EH (cell line): Measurements from ENCODE around the gene FAM193A.
"Not testable (repeated sequence)": the region's sequence is repeated elsewhere in the genome, so short reads cannot be mapped to it uniquely, and the experiment has no call there.

Source experiments
- DNase-seq: peaks from one replicate; pipeline ENCODE4 v3.0.0-alpha.2; 2015; ENCODE audit warnings: low read depth

Gene FAM193A

GRCh38 chr4:2695346-2696060 lies 159.1 kb downstream of the FAM193A start:
- DNase-seq: no peak

- DNase-seq: no peak
Measured at GRCh38 chr4:2696423-2696822, 160.0 kb downstream of the FAM193A start.

DNA sequence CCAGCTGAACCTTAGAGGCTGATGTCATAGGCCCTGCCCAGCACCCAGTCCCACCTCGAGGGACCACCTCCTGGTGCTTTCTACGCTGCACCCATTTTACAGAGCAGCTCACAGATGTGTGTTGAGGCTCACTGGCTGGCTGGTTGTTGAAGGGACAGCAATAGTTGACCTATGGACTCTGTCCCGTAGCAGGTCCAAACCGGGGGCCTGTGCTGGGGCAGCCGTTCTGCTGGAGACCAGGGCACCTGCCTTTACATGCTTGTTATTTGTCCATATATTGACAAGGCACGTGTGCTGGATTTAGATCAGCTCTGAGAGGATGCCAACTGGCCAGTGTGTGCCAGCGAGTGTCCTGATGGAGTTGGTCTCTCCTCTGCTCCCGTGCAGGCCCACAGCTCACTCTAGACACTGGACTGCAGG lies 161.6 kb downstream of the FAM193A start:
- DNase-seq: no peak

DNA sequence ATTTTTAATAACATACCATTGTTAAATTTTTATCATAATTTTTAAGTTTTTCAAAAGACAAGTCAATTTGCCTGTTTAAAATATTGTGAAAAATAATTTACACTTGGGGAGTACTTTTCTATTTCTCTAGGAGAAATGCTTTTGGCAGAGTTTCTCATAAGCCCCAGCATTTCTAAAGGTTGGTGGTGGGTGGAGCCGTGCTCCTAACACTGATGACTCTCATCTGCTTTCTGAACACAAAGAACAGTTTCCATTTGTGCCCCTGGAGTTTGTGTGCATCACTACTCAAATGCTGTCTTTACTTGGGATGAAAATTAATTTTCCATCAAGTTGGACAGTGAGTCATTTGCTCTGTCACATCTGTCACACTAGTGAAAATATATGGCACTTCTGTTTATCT lies 162.1 kb downstream of the FAM193A start:
- DNase-seq: no peak

DNA sequence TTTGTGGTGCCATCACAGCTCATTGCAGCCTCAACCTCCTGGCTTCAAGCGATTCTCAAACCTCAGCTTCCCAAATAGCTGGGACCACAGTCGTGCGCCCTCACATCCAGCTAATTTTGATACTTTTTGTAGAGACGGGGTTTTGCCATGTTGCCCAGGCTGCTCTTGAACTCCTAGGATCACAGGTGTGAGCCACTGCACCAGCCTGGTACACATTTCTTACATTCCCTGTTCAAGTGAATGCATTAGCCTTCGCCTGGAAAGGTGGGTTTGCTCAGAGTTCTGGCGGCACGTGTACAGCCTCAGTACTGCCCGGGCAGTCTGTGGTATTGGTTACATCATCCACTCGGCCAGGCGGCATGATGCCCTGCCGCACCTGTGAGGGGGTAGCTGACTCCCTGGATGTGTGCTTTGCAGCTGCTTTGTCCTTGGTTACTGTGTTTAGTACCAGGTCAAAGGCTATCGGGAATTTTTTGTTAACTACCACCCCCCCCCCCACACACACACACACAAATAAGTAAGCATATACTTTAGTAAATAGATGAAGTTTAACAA lies 162.6 kb downstream of the FAM193A start:
- DNase-seq: no peak

DNA sequence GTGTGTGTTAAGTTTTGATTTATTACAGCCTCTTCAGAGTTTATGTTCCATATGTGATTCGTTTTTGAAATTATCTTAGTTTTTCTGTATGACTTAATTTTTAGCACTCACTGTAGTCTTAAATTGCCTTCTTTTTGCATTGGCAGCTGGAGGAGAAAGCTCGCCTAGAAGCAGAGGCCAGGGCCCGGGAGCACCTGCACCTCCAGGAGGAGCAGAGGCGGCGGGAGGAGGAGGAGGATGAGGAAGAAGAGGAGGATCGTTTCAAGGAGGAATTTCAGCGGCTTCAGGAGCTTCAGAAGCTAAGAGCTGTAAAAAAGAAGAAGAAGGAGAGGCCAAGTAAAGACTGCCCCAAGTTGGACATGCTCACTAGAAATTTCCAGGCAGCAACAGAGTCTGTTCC lies 163.1 kb downstream of the FAM193A start:
- DNase-seq: no peak

GRCh38 chr4:2700031-2700430 lies 163.6 kb downstream of the FAM193A start:
- DNase-seq: no peak

DNA sequence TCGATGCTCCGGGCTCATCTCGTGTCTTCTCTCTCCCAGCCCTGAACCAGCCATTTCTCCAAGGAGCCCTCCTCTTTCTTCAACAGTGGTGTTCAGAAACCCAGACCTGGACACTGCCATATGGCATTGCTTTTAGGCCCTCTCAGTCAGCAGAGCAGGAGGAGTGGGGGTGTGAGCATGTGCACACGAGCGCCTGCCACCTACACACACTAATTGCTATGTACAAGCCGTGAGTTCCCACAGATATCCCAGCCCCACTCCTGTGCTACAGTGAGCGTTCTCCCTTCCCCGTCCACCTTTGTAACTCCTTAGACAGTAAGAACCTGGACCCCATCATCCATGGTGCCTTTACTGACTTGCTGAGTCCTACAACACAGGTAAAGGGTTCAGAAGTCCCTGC lies 165.9 kb downstream of the FAM193A start:
- DNase-seq: no peak

DNA sequence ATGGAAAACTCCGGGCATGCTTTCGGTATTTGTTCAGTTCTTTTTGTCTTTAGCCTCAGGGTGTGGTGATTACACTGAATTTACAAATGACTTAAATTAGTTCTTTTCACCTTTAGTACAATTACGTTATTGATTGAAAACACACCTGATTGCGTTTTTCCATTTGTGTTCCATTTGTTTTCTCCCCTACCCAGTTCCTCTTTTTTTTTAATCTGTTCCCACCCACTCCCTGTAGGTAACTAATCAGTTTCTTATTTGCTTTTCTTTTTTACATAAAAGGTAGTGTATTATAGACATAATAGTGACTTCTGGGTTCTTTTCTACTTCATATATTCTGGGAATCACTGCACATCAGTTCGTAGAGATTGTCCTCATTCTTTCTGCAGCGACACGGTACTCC lies 166.3 kb downstream of the FAM193A start:
- DNase-seq: no peak

- DNase-seq: peak; percentile 15
Measured at GRCh38 chr4:2712261-2712842, 175.9 kb downstream of the FAM193A start.

- no peak for DNase-seq
Measured at GRCh38 chr4:2713337-2713736, 176.9 kb downstream of the FAM193A start.

GRCh38 chr4:2714061-2714770 lies 177.8 kb downstream of the FAM193A start:
- peak; percentile 22 for DNase-seq

DNA sequence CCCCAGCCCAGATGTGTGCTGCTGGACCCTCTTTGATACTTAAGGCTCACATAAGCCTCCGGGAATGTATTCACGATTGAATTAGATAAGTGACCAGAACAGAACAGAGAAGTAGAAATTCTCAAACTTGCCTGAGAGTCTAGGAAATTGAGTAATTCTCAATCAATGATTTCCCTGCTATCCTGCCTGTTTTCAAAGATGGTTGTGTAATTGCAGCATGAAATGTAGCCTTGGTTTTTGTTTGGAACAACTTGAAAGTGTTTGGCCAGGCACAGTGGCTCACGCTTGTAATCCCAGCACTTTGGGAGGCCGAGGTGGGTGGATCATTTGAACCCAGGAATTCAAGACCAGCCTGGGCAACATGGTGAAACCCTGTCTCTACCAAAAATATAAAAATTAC lies 178.5 kb downstream of the FAM193A start:
- no peak for DNase-seq

- no peak for DNase-seq
Measured at GRCh38 chr4:2715426-2715825, 179.0 kb downstream of the FAM193A start.

GRCh38 chr4:2716236-2716635 lies 179.8 kb downstream of the FAM193A start:
- no peak for DNase-seq

- DNase-seq: no peak
Measured at GRCh38 chr4:2721586-2721985, 185.1 kb downstream of the FAM193A start.

- DNase-seq: peak; percentile 12
Measured at GRCh38 chr4:2722033-2722432, 185.6 kb downstream of the FAM193A start.

DNA sequence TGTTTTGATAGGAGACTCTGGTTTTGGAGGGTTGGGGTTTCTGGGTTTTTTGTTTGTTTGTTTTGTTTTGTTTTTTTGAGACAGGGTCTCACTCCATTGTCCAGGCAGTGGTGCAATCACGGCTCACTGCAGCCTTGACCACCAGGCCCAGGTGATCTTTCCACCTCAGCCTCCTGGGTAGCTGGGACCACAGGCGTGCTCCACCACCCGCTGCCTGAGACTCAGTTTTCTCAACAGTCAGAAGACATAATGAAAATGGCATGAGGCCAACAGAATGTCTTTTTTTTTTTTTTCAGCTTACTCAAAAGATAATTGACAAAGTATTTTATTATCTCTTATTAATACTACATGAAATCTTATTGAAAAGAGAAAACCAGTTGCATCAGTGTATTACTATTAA lies 187.3 kb downstream of the FAM193A start:
- DNase-seq: no peak

GRCh38 chr4:2725380-2725779 lies 188.9 kb downstream of the FAM193A start:
- DNase-seq: no peak

- not testable (repeated sequence) for DNase-seq
Measured at GRCh38 chr4:2726881-2727280, 190.4 kb downstream of the FAM193A start.

DNA sequence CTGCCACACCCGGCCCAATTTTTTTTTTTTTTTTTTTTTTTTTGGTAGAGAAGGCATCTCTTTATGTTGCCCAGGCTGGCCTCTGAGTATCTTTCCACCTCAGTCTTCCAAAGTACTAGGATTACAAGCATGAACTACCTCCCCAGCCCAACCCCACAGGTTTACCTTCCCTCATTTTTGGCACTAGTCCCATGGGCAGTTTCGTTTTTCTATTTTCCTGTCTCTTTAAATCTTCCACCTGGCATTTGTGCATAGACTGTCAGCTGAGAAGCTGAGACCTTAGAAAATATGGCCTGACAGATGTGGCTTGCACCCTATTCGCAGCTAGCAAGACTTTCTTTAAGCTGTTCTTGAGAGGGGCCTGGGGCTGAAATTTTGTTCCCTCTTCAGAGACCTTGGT lies 191.8 kb downstream of the FAM193A start:
- no peak for DNase-seq

DNA sequence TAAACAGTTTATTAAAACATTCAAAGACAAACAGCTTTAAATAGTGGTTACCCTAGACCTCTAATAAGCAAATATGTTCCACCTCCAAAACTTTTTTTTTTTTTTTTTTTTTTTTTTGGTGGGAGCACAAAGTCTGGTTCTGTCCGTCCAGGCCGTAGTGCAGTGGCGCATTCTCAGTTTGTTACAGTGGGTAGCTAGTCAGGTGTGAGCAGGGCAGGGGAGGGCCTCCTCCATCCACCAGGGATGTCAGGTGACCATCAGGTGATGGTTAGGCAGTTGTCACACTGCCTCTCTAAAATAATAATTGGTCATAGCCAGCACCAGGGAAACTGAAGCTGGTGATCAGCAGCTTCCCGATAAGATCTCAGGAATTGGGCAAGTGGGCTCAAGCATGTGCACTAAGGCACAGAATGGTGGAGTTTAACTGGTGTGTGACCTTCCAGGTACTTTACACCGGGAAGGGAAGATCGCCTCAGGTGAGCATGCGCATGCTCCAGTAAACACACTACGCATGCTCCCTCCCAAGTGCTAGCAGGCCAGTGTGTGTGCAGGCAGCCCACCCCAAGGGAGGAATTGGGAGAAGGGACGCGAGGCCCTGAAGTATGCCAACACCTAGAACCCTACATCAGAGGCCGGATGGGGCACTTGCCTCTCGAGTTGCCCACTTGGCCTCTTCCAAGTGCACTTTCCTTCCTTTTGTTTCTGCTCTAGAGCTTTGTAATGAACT lies 192.5 kb downstream of the FAM193A start:
- DNase-seq: no peak

- DNase-seq: no peak
Measured at GRCh38 chr4:2729533-2729875, 193.1 kb downstream of the FAM193A start.
